Measurements from ENCODE around the gene ME3.

ME3 gene

GRCh38 chr11:86416494-86416893 lies 255.9 kb downstream of the ME3 start:
- TF ChIP-seq CTCF (IDR thresholded peaks at IDR 0.05; ENCODE audit: insufficient read depth, low read depth, low read length, missing control alignments) = no peak
- H3K4me3 ChIP-seq (ENCODE audit: low read depth, low read length) = no peak overlapping the region
- no peak for DNase-seq (ENCODE audit: low read depth)

GRCh38 chr11:86415026-86415425 lies 257.4 kb downstream of the ME3 start:
- no peak for TF ChIP-seq CTCF (IDR thresholded peaks at IDR 0.05; ENCODE audit: insufficient read depth, low read depth, low read length, missing control alignments)
- DNase-seq (ENCODE audit: low read depth) = no peak
- H3K4me3 ChIP-seq (ENCODE audit: low read depth, low read length) = no peak overlapping the region

GRCh38 chr11:86414032-86414431 lies 258.4 kb downstream of the ME3 start:
- no peak overlapping the region for H3K4me3 ChIP-seq (ENCODE audit: low read depth, low read length)
- TF ChIP-seq CTCF (IDR thresholded peaks at IDR 0.05; ENCODE audit: insufficient read depth, low read depth, low read length, missing control alignments) = no peak
- no peak for DNase-seq (ENCODE audit: low read depth)

- H3K4me3 ChIP-seq (ENCODE audit: low read depth, low read length) = no peak overlapping the region
- DNase-seq (ENCODE audit: low read depth) = no peak
- TF ChIP-seq CTCF (IDR thresholded peaks at IDR 0.05; ENCODE audit: insufficient read depth, low read depth, low read length, missing control alignments) = no peak
Measured at GRCh38 chr11:86408845-86409244, 263.6 kb downstream of the ME3 start.

- no peak for TF ChIP-seq CTCF (IDR thresholded peaks at IDR 0.05; ENCODE audit: insufficient read depth, low read depth, low read length, missing control alignments)
- H3K4me3 ChIP-seq (ENCODE audit: low read depth, low read length) = no peak overlapping the region
- no peak for DNase-seq (ENCODE audit: low read depth)
Measured at GRCh38 chr11:86403458-86403857, 269.0 kb downstream of the ME3 start.

- no peak for DNase-seq (ENCODE audit: low read depth)
- TF ChIP-seq CTCF (IDR thresholded peaks at IDR 0.05; ENCODE audit: insufficient read depth, low read depth, low read length, missing control alignments) = no peak
- no peak overlapping the region for H3K4me3 ChIP-seq (ENCODE audit: low read depth, low read length)
Measured at GRCh38 chr11:86398106-86398505, 274.3 kb downstream of the ME3 start.

- H3K4me3 ChIP-seq (ENCODE audit: low read depth, low read length) = no peak overlapping the region
- no peak for DNase-seq (ENCODE audit: low read depth)
- TF ChIP-seq CTCF (IDR thresholded peaks at IDR 0.05; ENCODE audit: insufficient read depth, low read depth, low read length, missing control alignments) = no peak
Measured at GRCh38 chr11:86397351-86397750, 275.1 kb downstream of the ME3 start.

Data from GM12865 (cell line).